NCI-H2227 treated with DMSO at 0.1 percent for 48 hours (cell line): ENCODE data around the gene ACSF3.
"Not testable (repeated sequence)": the region's sequence is repeated elsewhere in the genome, so short reads cannot be mapped to it uniquely, and the experiment has no call there.

Experiments
- DNase-seq: peaks from one replicate; lab custom pipeline; 2025; lab: John Stamatoyannopoulos, UW

Gene ACSF3

DNA sequence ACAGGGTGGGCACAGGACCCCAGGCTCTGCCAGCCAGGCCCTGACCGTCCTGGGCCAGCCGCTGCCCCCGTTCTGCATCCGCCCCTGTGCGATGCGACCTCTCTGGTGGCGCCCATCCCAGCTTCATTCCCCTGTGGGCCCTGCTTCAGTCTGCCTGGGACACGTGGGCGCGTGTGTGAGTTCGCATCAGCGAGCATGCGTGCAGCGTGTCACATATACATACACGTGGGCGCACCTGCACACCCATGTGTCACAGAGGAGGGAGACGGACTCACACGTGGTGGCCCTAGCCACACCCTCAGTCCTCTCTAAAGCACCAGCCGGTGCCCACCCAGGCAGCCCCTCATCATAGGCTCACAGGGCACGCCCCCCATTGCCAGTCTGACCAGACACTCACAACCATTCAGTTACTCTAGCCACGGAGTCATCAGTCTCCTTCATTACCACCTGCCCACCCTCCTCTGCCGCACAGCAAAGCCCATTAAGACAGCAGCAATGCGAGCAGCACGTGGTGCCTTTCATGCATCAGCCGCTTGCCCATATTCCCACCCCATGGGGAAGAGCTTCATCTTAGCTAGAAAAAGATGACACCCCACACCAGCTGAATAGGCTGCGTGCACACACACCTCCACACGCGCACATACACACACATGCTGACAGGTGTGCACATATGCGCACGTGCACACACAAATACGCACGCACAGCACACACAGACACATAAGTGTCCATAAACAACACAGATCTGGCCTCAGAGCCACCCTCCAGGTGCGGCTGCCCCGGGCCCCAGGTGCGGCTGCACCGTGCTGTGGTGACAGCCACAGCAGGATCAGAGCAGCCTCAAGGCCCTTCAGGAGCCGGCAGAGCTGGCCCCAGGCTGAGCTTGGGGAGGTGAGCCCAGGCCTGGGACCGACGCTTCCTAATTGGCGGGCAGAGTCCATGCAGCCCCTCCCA is 68.4 kb downstream of the ACSF3 start:
- DNase-seq = no peak

GRCh38 chr16:89163297-89163696 is 69.6 kb downstream of the ACSF3 start:
- DNase-seq = no peak

- DNase-seq = no peak
Observed at GRCh38 chr16:89164436-89164835, 70.8 kb downstream of the ACSF3 start.

DNA sequence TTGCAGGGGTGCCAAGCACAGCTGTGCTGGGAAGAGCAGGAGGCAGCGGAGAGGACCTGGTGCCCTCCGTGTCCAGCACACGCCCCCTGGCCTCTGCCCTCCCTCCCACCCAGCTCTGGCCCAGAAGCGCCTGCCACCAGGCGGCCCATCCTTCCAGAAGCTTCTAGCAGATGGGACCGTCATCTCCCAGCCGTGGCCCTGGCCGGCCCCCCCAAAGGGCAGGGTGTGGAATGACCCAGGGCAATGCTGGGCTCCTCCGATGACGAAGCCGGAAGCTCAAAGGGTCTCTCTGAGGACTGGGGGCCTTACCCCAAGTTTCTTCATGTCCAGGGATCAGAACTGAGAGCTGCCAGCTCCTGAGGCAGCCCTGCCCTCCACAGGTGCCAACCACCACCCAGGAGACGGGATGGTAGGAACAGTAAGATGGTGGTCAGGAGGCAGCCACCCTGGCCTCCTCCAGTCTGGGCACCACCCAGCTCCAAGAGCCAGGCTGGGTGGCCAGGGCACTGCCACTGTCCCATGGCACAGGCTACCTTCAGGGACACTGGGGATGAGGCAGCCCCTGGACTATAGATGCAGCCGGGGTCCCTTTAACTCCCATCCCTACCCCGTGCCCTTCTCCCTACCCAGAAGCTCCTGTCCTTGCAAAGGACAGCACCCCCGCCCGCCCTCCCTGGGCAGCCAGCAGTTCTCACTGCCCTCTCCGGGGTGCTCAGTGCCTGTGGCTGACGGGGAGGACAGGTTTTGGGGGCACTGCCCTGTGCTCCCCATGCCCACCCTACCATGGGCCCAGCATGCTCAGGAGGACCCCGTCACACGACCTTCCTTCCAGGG is 71.4 kb downstream of the ACSF3 start:
- no peak for DNase-seq

DNA sequence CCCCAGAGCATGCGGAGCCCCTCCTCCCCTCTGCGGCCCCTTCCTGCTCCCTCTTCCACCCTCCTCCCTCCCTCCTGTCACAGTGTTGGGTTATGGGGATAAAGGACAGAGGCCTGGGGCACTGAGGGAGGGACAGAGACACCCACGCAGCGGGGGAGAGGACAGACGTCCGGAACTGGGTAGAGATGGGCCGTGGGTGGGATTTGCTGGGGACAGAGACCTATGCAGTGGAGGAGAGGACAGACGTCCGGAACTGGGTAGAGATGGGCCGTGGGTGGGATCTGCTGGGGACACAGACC is 72.0 kb downstream of the ACSF3 start:
- DNase-seq = not testable (repeated sequence)

DNA sequence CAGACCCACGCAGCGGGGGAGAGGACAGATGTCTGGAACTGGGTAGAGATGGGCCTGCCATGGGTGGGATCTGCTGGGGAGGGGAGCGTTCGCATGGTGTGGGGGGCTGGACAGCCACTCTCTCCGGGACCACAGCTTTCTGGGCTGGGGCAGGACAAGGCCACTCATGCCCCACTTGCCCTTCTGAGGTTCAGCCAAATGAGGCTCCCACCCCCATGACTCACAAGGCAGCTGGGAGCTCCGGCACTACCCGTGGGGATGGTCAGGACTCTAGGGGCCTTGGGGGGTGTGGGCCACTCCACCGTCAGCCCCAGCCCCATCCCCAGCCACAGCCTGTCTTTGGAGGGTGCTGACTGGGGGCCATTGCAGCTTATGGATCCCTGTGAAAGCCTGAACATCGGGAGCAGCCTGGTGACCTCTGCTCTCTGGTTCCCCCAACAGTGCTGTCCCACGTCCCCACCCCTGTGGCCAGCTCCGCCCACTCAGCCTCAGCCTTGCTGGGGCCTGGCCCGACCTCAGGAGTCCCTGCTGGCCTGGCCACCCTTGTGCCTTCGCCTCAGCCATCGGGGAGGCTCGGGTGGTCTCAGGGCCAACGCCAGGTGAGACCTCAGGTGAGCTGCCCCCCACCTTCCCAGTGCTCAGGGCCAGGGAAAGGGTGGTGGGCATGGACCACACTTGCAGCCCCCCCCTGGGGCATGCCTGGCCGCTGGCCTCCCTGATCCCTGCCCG is 73.2 kb downstream of the ACSF3 start:
- DNase-seq = no peak

DNA sequence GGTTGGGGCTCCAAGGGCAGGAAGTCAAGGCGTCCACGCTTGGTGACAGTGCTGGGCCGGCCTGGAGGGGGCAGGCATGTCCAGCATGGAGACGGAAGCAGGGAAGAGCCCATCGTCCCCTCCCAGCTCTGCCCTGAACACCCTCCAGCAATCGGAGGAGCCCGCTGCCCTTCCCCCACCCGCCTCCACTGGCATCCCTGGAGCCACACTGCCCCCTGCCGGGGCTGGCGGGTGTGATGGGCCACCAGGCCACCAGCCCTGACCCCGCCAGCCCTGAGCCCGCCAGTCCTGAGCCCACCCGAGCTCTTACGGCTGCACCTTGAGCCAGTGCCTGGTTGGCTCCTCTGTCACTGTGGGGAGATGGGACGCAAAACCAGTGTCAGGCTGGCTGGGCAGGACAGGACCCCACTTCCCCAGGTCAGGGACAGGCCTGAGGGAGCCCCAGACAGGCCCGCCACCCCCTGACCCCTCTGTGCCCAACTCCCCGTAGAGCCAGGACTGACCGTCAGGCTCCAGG is 73.8 kb downstream of the ACSF3 start:
- DNase-seq = no peak

- peak; percentile 7 for DNase-seq
Observed at GRCh38 chr16:89168381-89169189, 74.9 kb downstream of the ACSF3 start.

GRCh38 chr16:89169778-89170177 is 76.1 kb downstream of the ACSF3 start:
- DNase-seq = no peak

DNA sequence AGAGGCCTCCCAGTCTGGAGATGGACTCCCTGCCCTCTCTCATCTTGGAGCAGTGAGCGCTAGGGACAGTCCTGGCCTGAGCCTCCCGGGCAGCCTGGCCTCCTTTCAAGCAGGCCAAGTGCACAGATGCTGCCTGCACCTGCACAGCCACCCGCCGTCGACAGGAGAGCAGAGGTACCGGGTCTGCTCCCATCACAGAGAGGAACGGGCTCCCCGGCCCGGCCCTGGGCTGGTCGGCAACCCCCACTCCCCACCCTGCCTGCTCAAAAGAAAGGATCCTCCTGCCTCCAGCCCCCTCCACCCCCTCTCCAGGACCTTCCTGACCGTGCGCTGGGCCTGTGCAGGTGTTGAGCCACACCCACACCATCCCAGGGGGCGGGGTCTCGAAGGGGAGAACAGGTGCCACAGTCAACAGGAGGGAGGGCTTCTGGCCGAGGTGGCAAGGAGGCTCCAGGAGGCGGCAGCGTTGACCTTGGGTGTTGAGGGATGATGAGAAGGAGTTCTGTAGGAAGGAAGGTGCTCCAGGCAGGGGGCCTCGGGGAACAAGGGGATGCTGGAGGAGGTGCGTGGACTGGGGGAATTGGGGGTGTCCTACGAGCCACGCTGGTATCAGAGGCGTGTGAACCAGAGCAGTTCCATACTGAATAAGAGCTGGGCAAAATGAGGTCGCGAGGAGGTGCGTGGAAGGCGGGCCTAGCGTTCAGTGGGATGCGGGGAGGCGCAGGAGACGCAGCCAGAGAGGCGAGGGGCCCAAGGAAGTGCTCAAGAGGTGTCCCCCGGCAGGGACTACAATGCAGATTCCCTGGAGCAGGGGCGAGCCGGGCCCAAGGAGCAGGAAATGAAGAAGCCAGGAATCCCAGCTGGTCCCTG is 76.9 kb downstream of the ACSF3 start:
- DNase-seq = no peak

GRCh38 chr16:89171216-89172170 is 77.8 kb downstream of the ACSF3 start, which contains the start of gene CDH15:
CDH15 (plus strand) TSS chr16:89171748; CDS start chr16:89171832, 84 bp downstream.
- peak; percentile 76 for DNase-seq

DNA sequence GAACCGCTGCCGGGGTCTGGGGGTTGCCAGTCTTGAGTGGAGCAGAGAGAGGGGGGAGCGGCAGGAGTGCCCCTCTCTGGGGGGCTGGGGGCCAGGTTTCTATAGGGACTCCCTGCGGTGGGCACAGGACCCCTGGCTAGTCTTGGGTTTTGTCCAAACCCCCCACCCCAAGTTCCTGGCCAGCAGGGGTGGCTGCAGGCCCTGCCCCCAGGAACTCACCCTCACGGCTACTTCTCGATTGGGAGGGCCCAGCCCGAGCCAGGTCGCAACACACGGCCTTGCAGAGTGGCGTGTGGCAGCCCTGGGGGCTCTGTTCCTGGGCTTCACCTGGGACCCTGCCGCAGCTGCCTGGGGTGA is 78.5 kb downstream of the ACSF3 start:
- DNase-seq = no peak

- DNase-seq = no peak
Observed at GRCh38 chr16:89172528-89173173, 79.0 kb downstream of the ACSF3 start.

DNA sequence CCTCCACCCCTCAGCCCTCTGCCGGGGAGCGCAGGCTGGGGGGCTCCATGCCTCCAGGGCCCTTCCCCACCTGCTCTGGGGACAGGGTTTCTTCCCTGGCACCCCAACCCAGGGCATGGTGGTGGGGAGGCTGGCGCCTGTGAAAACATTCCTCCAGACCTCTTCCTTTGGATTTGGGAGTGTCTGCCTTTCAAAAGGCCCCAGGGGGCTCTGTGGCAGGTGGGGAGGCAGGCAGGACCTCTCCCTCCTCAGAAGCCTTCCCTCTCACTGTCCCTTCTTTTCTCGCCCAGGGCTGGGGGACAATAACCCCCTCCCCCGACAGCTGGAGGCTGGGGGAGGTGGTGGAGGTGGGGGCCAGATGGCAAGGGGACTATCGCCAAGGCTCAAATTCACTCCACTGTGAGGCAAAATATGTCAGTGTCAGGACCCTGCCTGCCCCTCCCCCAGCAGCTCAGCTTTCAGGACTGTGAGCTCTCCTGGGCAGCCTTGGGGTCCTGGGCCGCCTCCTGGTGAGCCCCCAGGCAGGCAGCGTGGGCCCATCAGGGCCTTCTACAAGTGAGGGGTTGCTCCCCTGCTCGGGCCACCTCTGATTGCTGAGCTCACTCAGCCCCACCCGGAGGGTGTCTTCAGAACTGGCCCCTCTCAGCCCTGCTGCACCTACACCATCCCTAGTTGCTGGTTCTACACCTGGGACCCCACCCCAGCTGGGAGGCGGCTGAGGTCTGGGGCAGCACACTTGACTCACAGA is 79.7 kb downstream of the ACSF3 start:
- DNase-seq = no peak

GRCh38 chr16:89174055-89174827 is 80.6 kb downstream of the ACSF3 start:
- no peak for DNase-seq

- no peak for DNase-seq
Observed at GRCh38 chr16:89174877-89175276, 81.2 kb downstream of the ACSF3 start.
